Retina (tissue), 1 donor: ENCODE results near the gene EXOC4.

ENCODE experiments used
- DNase-seq: peaks from one replicate; pipeline ENCODE4 v3.0.0-alpha.2; 2016

EXOC4 gene

DNA sequence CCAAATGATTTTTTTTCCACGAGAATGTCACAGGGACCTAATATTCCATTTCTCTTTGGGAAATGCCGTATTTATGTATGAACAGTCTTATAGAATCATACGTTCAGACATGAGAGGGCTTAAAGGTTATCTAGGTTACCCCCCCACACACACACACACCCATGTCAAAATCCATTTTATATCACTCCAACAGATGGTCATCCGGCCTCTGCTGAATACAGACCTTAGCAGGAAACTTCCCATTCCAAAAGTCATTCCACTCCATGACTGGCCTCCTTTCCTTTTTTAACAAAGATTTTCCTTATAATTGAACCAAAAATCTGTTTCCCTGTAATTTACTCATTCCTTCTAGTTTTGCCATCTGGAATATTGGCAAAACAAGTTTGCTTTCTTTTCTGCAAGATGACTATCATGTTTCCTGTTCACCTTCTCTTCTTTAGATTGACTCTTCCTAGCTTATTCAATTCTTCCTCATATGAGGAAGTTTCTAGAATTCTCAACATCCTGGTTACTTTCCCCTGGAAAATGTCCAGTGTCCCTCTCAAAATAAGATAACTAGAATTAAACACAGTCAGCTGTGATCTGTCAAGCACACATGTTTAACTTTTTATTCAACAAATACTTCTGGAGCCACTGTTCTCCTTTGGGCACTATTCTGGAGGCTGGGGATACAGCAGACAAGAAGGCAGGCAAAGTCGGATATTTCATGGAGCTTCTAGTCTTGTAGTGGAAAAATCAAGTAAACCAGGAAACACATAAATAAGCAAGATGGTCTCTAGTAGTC, 597.8 kb downstream of the EXOC4 start:
- no peak for DNase-seq

DNA sequence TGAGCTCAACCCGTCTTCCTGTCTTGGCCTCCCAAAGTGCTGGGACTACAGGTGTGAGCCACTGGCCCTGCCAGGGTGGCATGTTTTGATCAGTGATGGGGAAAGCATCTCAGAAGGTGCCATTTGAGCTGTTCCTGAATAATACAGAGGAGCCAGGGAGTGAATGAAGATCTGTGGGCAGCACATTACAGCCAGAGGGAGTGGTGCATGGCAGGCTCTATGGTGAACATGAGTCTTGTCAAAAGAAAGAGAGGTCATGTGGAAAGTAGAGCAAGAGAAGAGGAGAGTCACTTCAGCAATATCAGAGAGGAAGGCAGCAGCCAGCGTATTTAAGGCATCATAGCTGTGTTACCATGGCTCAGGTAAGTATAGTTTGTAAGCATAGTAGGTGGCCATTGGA, 598.5 kb downstream of the EXOC4 start:
- DNase-seq: no peak

- peak; percentile 20 for DNase-seq
Observed at GRCh38 chr7:133853706-133854276, 600.9 kb downstream of the EXOC4 start.

GRCh38 chr7:133854739-133855138, 601.9 kb downstream of the EXOC4 start:
- no peak for DNase-seq

DNA sequence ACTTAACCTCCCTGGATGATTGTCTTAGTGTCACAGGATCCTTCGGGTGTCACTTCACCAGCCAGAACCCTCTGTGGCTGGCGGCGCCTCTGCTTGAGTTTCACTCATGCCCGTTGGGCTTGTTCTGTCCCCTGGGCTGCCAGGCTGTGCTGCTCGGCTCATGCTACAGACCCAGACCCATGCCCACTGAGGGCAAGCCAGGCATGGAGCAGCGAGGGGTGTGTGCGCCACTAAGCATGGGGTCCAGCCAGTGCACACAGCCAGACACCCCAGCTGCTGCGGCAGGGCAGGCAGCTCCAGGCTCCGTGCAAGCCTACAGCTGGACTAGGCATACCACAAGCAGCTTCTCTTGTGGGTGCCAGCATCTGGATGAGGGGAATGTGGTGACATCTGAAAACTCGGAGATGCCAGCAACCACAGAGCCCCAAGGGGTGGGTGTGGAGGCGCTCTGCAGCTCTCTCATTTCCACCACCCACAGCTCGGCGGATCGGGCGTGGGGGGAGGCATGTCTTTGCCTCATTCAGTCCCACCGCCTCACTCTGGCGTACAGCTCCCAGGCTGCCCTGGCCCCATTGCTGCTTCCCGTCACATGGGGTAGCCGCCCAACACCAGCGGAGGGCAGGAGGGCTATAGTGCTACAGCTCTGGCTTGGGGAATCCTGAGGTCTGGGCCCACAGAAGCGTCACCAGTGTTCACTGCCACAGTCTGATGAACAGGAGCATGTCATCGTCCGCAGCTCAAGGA, 604.7 kb downstream of the EXOC4 start:
- no peak for DNase-seq

- DNase-seq: no peak
Observed at GRCh38 chr7:133858311-133858710, 605.4 kb downstream of the EXOC4 start.

DNA sequence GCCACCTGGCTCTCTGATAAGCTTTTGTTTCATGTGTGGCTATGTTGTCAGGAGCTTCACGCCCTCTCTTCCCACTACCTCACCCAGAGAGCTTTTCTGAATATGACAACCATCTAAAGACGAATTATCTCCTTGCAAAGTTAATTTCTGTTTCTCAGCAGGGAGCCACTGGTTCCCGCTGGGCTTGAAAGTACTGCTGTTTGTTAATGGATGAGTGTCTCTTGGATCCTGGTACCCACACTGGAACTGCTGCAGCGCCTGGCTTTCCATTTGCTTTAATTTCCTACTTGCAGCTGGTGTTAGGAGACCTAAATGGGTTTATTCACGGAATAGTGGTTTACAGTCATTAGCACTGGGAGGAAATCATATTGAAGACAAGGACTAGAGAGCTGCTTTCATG, 606.4 kb downstream of the EXOC4 start:
- peak; percentile 59 for DNase-seq

GRCh38 chr7:133859871-133860450, 607.1 kb downstream of the EXOC4 start:
- DNase-seq: no peak

GRCh38 chr7:133860628-133861335, 607.9 kb downstream of the EXOC4 start:
- no peak for DNase-seq

GRCh38 chr7:133861876-133862275, 609.0 kb downstream of the EXOC4 start:
- no peak for DNase-seq

GRCh38 chr7:133863362-133864061, 610.6 kb downstream of the EXOC4 start:
- DNase-seq: no peak

DNA sequence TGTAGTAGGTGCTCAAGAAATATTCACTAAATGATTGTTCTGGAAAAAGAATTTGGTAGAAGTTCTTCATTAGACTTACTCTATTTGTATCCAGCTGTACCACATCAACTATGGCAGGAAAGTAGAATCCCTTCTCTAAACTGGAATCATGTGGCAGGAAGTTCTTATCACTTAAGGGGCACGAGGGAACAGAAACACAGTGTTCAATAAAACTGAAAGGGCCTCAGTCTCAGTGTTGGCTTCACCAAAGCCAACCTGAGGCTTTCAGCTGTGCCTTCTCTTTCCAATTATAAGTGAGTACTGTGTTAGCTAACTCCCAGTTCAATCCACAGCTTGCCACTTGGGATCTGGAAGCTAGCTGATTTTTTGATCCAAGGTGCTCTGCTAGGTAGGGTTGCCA, 616.7 kb downstream of the EXOC4 start:
- no peak for DNase-seq

DNA sequence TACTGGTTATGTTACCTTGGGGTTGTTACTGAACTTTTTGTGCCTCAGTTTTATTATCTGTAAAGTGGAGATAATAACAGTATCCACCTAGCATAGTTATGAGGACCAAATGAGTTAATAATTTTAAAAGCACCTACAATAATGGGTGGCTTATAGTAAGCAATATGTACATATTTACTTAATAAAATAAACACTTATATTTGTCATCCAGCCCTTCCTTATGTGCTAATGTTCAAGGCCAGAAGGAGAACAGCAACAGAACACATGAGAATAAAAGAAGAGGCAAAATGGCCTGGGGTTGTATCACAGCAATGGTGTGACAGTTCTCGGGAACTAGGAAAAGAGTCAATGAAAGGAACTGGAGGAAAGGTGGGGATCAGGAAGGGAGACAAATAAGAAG, 618.9 kb downstream of the EXOC4 start:
- no peak for DNase-seq

- no peak for DNase-seq
Observed at GRCh38 chr7:133873187-133873586, 620.3 kb downstream of the EXOC4 start.

DNA sequence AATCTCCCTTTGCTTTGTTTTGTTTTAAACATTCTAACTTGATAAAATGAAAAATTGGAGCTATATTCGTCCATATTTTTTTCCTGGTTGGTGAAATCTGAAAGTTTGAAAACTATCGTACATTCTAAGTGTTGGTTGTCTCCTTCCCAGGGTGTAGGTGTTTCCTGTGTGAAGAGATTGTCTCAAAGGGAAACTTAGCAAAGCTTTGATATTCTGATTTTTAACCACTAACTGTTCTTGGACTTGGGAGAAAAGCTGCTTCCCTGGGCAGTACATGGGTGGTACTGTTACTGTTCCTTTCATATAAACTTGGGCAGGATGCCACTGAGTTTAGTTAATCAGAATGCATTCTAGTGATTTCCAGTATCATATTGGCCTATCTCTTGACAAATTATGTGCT, 620.8 kb downstream of the EXOC4 start:
- DNase-seq: no peak

- no peak for DNase-seq
Observed at GRCh38 chr7:133883591-133883990, 630.7 kb downstream of the EXOC4 start.

GRCh38 chr7:133885213-133885612, 632.3 kb downstream of the EXOC4 start:
- no peak for DNase-seq

GRCh38 chr7:133886086-133886485, 633.2 kb downstream of the EXOC4 start:
- no peak for DNase-seq

GRCh38 chr7:133886797-133887196, 633.9 kb downstream of the EXOC4 start:
- DNase-seq: no peak

DNA sequence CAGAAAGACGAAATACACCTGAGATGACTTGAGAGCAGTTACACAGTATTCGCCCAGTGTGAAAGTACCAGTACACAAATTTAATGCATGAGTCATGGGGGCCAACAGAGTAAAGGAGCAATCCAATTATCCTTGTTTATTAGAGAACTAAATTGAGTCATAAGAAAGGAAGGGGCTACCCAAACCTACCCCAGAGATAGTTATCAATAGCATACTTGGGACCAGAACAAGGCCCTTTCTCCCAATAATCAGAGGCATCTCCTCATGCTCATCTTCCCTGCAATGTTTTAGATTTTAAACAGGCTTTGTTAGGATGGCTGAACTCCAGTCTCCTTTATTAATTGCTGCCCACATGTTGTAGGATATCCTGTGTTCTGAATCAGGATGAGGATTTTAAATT, 634.6 kb downstream of the EXOC4 start:
- no peak for DNase-seq

GRCh38 chr7:133888061-133888930, 635.4 kb downstream of the EXOC4 start:
- DNase-seq: no peak
